22Rv1 (cell line): ENCODE data around the gene UBE2S.
"Not testable (repeated sequence)": the region's sequence is repeated elsewhere in the genome, so short reads cannot be mapped to it uniquely, and the experiment has no call there.

ENCODE experiments used
- H3K27ac ChIP-seq: fragments of 450-650 bp; 2 replicates; pipeline ENCODE4 v1.5.1; 2017
- CTCF ChIP-seq: fragments of 450-650 bp; IDR thresholded peaks from 2 replicates; pipeline ENCODE4 v1.5.1; 2017; ENCODE audit warnings: mild to moderate bottlenecking
- ZFX ChIP-seq: fragments of 450-650 bp; IDR thresholded peaks from 2 replicates; pipeline ENCODE4 v1.6.1; 2017; ENCODE audit warnings: antibody characterized with exemption, borderline replicate concordance

UBE2S gene

GRCh38 chr19:55451163-55451964 lies 43.8 kb upstream of the UBE2S start:
- H3K27ac ChIP-seq = no peak overlapping the region
- TF ChIP-seq CTCF = no peak
- TF ChIP-seq ZFX = no peak

DNA sequence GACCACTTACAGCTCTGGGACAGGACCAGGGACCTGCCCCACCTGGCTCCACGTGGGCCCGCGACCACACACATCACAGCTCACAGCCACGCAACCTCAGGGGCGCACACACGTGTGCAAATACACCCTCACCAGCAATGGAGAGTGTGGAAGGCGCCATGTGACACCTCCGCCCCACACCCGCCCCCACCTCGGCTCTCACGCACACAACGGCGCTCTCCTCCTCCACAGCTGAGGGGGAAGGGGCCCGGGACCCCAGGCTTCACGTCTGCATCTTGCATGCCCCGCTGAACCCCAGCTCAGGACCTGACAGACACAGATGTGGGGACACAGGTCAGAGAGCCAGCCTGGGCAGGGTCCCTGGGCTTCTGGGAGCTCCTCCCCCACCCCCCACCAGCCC lies 41.9 kb upstream of the UBE2S start:
- H3K27ac ChIP-seq = no peak overlapping the region
- TF ChIP-seq ZFX (no peak), CTCF (no peak)

DNA sequence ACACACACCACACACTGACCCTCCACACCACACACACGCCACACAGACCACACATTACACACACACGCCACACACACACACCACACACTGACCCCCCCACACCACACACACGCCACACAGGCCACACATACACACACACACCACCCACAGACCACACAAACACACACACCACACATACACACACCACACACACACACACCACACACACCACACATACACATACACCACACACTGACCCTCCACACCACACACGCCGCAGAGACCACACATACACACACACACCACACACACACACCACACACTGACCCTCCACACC lies 40.5 kb upstream of the UBE2S start:
- not testable (repeated sequence) for H3K27ac ChIP-seq

DNA sequence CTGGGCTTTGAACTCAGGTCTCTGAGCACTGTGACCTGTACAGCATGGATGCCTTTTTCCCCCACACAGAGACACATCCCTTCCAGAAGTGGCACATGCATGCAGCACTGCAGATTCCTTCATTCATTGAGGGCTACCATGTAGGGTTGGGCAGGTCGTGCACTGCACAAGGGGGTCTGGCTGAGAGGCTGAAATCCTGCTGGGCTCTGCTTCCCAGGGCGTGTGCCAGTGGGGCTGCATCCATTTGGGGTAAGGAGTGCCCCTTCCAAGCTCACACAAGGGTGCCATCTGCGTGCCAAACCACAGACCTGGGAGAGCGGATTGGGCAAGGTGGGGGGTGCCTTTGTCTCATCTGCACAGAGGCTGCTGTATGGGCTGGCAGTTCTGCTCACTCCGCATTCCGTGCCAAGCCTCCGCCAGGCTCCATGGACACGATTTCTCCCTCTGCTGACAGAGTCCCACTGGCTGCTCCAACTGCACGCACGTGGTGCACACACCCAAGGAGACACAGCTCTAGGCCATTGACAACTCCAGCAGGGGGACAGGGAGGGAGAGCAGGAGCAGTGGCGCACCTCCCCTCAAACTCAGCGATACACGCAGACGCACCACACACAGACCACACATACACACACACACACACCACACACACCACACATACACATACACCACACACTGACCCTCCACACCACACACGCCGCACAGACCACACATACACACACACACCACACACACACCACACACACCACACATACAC lies 40.0 kb upstream of the UBE2S start:
- TF ChIP-seq ZFX (no peak), CTCF (no peak)
- H3K27ac ChIP-seq = peak overlapping the region; percentile 17; the same call in 1 of the 2 replicates

DNA sequence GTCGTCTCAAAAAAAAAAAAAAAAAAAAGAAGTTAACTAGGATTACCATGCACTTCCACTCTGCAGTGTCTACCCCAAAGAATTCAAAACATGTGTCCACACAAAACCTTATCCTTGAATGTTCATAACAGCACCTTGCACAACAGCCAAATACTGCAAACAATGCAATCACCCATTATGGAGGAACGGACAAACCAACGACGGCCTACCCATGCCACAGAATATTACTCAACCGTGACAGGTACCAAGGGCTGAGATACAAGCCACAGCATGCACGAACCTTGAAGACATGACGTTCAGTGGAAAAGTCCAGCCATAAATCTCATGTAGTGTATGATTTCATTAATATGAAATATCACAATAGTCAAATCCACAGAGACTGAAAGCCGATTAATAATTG lies 38.5 kb upstream of the UBE2S start:
- no peak for TF ChIP-seq CTCF
- no peak for TF ChIP-seq ZFX
- H3K27ac ChIP-seq = no peak overlapping the region

DNA sequence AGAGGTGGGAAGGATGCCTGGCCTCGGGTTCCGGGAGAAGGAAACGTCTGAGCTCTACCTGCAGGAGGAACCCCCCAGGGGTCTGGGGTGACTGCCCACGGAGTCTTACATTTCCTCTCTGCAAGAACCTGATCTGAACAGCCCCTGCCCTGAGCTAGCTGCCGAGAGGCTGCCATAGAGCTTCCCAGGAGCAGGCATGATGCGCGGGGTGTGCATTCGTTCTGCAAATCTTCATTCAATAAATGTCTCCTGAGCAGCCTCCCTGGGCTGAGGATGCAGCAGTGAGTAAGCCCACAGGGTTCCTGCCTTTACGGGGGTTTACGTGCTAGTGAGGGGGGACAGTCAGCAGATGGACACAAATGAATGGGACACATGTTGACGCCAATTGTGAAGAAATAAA lies 37.1 kb upstream of the UBE2S start:
- H3K27ac ChIP-seq = no peak overlapping the region
- TF ChIP-seq CTCF = no peak
- TF ChIP-seq ZFX = no peak

- H3K27ac ChIP-seq = no peak overlapping the region
- no peak for TF ChIP-seq ZFX
- TF ChIP-seq CTCF = no peak
Observed at GRCh38 chr19:55443824-55444480, 36.4 kb upstream of the UBE2S start.
